Omental fat pad (tissue), 4 donors: Measurements from ENCODE around the gene SPARC. TPM values are rescaled to one million over a fixed set of nuclear protein-coding genes. Genes with fewer than 3 reads are reported as not detected.

Experiments
- ATAC-seq: fragments of 150-250 bp; one replicate; pipeline ENCODE4 v1.9.1; 2016; ENCODE audit warnings: mild to moderate bottlenecking, moderate library complexity; ENCODE audit not compliant: low FRiP score
- DNase-seq: peaks from one replicate; pipeline ENCODE4 v3.0.0-alpha.2; 2019; ENCODE audit warnings: low spot score
- CTCF ChIP-seq, 3 donors: fragments of 450-650 bp; IDR thresholded peaks; one replicate each; pipeline ENCODE4 v1.5.1; 2016 to 2017; ENCODE audit warnings: antibody characterized with exemption in 3 of 3, mild to moderate bottlenecking in 3 of 3, moderate library complexity in 2 of 3
- total RNA-seq, 4 donors: library from RNA; depleted of rRNA; stranded (reverse); fragments of >200 nt; gene quantifications; one replicate each; pipeline ENCODE4 v1.1.0, GENCODE V29; 2016

SPARC gene
- total RNA-seq, 4 donors from 2014 or later, result 579 to 1,303 (median 656) TPM

DNA sequence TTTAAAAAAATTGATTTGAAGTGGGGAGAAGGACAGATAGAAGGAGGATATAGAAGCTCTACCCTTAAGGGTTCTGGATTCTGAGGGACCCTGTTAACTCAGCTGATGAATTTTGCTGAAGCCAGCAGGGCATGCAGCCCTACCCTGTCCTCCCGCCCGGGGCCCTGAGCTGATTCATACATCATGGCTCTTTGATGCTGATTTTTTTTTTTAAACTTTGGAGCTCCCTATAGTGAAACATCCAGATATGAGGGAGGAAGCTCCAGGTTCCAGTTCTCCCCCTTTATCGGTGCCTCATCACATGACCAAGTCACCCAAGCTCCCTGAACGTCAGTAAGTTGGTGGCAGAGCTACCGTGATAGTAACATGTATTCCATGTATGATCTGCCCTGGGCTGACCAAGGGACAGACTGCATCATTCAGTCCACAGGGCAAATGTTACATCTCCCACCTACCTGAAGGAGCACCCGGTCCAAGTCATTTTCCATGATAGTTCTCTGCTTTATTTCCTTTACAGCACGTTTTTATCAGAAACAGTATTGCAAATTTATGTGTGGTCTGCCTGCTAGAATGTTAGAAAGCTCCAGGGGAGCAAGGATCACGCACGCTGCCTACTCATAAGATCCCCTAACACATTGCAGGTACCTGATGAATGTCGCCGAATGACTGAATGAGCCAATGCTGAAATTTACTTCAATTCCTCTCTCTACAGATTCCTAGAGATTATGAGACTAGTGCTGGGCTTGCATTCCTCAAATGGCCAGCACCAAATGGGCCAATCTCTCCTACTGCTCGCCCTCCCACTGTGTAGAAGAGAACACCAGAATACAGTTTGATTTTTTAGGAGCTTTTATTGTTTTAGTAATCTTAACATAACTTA is 25.9 kb downstream of the SPARC start:
- ATAC-seq (peak; percentile 28), DNase-seq (no peak)
- TF ChIP-seq CTCF (IDR thresholded peaks at IDR 0.05), result no peak

DNA sequence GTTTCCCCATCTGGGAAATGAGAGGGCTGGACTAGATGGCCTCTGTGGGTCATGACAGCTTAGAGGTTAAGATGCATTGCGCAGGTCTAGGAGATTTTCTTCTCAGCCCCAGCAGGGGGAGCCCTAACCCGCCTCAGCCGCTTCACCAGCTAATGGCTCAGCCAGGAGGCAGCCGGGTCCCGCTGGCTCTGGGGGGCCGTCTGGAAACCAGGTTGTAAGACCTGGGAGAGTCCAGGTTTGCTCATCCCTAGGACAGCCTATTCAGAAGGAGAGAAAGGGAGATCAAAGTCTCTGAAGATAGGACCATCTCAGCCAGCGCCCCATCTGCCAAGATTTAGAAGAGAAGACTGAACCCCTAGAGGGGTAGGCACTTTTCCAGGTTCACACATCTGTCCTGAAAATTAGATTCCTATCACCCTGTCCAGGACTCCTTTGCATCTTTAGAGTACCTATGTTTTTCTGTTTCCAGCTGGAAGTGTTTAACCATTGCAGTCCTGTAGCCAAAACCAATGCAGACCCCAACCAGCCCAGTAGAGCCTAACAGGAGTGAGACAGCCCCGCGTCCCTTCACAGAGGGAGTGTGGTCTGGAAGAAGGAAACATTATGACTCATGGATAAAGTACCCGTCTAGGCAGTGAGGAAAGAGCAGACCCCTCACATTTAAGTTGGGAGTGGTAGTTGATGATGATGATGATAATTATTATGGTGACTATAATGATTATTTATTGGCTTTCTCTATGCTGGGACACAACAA is 27.5 kb downstream of the SPARC start:
- peak in 2 of 3 donors; percentile 74 to 89 for TF ChIP-seq CTCF (IDR thresholded peaks at IDR 0.05)
- DNase-seq (no peak), ATAC-seq (peak; percentile 87)

DNA sequence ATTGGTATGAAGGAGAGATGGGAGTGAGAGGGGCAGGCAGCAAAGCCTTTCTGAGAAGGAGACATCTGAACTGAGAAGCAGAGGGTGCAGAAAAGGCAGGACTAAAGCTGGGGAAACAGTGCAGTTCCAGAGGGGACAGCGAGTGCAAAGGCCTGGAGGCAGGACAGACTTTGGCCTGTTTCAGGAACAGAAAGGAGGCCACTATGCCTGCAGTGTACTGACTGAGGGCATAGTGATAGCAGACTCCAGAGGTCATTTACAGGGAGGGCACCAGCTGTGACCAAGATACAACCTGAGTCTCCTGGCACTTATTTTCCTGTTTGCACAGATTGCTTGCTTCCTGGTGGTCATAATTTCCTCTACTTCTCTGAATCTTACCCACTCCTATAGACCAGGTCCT is 29.6 kb downstream of the SPARC start:
- no peak for TF ChIP-seq CTCF (IDR thresholded peaks at IDR 0.05)
- ATAC-seq, result no peak
- no peak for DNase-seq

- ATAC-seq (no peak), DNase-seq (no peak)
- TF ChIP-seq CTCF (IDR thresholded peaks at IDR 0.05), result no peak
Measured at GRCh38 chr5:151656311-151656710, 30.4 kb downstream of the SPARC start.

GRCh38 chr5:151651997-151652645 is 34.6 kb downstream of the SPARC start:
- ATAC-seq (peak; percentile 72), DNase-seq (peak; percentile 56)
- TF ChIP-seq CTCF (IDR thresholded peaks at IDR 0.05), result peak in 2 of 3 donors; percentile 32 to 64

- no peak for TF ChIP-seq CTCF (IDR thresholded peaks at IDR 0.05)
- no peak for DNase-seq
- no peak for ATAC-seq
Measured at GRCh38 chr5:151648988-151649387, 37.7 kb downstream of the SPARC start.
